Measurements from ENCODE around the gene ANKH. TPM values are rescaled to one million over a fixed set of nuclear protein-coding genes. Genes with fewer than 3 reads are reported as not detected.

The ANKH gene
- total RNA-seq, 1 experiment from 2014 or later = 16.9 TPM

GRCh38 chr5:14876095-14876494 is 4.5 kb upstream of the ANKH start (continued):
- TF ChIP-seq ZNF425 (CRISPR knock-in tag; conservative IDR thresholded peaks at IDR 0.05) = no peak
- no peak for TF ChIP-seq ERG (CRISPR knock-in tag; IDR thresholded peaks at IDR 0.05)
- no peak for TF ChIP-seq CREM (CRISPR knock-in tag; IDR thresholded peaks at IDR 0.05)

- Mint-ChIP-seq H3K9me3 (no peaks in the 10 kb centered on the region; the same call in 1 of the 2 replicates), H3K36me3 (no peaks in the 10 kb centered on the region), H3K27ac (no peak overlapping the region), H3K4me1 (peaks cover 15% of the 10 kb centered on the region), H3K4me3 (no peak overlapping the region; the same call in 1 of the 2 replicates), H3K27me3 (ENCODE audit: low read depth) (peaks cover 41% of the 10 kb centered on the region)
- TF ChIP-seq GTF2I (CRISPR knock-in tag; conservative IDR thresholded peaks at IDR 0.05) (no peak), E2F1 (CRISPR knock-in tag; IDR thresholded peaks at IDR 0.05) (no peak)
- CTCF ChIA-PET = no interaction called here
- POLR2A ChIA-PET = no interaction called here
- DNase-seq (ENCODE audit: low spot score) = no peak
- ATAC-seq = no peak
Measured at GRCh38 chr5:14873790-14874189, 2.2 kb upstream of the ANKH start.

- peaks cover 16% of the 10 kb centered on the region for H3K4me1 Mint-ChIP-seq
- ChIA-PET POLR2A (no interaction called here), CTCF (interaction anchor here (0.9 to 1.4 kb wide), 6 partner anchors 13 to 145 kb away, joined by 3 to 6 read pairs (median 4); no protein-coding TSS in a partner anchor)
- TF ChIP-seq NR2C2 (CRISPR knock-in tag; IDR thresholded peaks at IDR 0.05) (no peak), ZNF317 (CRISPR knock-in tag; IDR thresholded peaks at IDR 0.05; ENCODE audit: borderline replicate concordance, low read depth) (no peak), EMX1 (CRISPR knock-in tag; IDR thresholded peaks at IDR 0.05) (no peak), FOXK1 (CRISPR knock-in tag; IDR thresholded peaks at IDR 0.05) (no peak), CBFB (CRISPR knock-in tag; IDR thresholded peaks at IDR 0.05; ENCODE audit: low read depth) (no peak), MXD4 (CRISPR knock-in tag; IDR thresholded peaks at IDR 0.05; ENCODE audit: borderline replicate concordance) (no peak), MLX (CRISPR knock-in tag; IDR thresholded peaks at IDR 0.05) (no peak), E2F1 (CRISPR knock-in tag; IDR thresholded peaks at IDR 0.05) (no peak), MAX (CRISPR knock-in tag; IDR thresholded peaks at IDR 0.05) (no peak), FOXP1 (CRISPR knock-in tag; IDR thresholded peaks at IDR 0.05; ENCODE audit: borderline replicate concordance) (no peak)
- H3K27me3 Mint-ChIP-seq (ENCODE audit: low read depth) = peaks cover 42% of the 10 kb centered on the region
- H3K9me3 Mint-ChIP-seq = no peaks in the 10 kb centered on the region
- H3K36me3 Mint-ChIP-seq = no peaks in the 10 kb centered on the region
- no peak overlapping the region for H3K27ac Mint-ChIP-seq
- ATAC-seq = no peak
- DNase-seq (ENCODE audit: low spot score) = no peak
- H3K4me3 Mint-ChIP-seq = 0 out of 2 replicates have a peak overlapping the region, but pooled peaks have one; percentile 75
Measured at GRCh38 chr5:14873093-14873492, 1.5 kb upstream of the ANKH start.
